Frontal cortex (tissue), 4 donors: ENCODE measurements around the gene ASXL3. TPM values are rescaled to one million over a fixed set of nuclear protein-coding genes. Genes with fewer than 3 reads are reported as not detected.
A peak's percentile ranks its signal among the peaks of the same experiment; 100 is the strongest.

ENCODE experiments used
- DNase-seq, 2 donors: peaks; one replicate each; pipeline ENCODE4 v3.0.0; 2012; ENCODE audit warnings: low spot score in 2 of 2
- FAIRE-seq: peaks from 2 replicates; lab custom pipeline; 2012; peaks lifted over from hg19 to GRCh38; lab: Jason Lieb, UNC
- total RNA-seq: library from RNA; depleted of rRNA; stranded (reverse); fragments of >200 nt; gene quantifications from one replicate; pipeline ENCODE4 v1.2.3, GENCODE V29; 2014
- donor health status: control.
- donor health status: control.
- donor health status: control.

ASXL3 gene
- total RNA-seq, 1 donor from 2014 or later: 87.2 TPM

GRCh38 chr18:33580546-33580945 lies 2.5 kb downstream of the ASXL3 start:
- DNase-seq: no peak
- FAIRE-seq: peak; percentile 23

- DNase-seq (no peak), FAIRE-seq (no peak)
Measured at GRCh38 chr18:33581856-33582255, 3.8 kb downstream of the ASXL3 start.

- DNase-seq: no peak
- FAIRE-seq: no peak
Measured at GRCh38 chr18:33583901-33584300, 5.9 kb downstream of the ASXL3 start.

GRCh38 chr18:33584548-33585430 lies 6.8 kb downstream of the ASXL3 start:
- DNase-seq (no peak), FAIRE-seq (no peak)

GRCh38 chr18:33585431-33585775 lies 7.4 kb downstream of the ASXL3 start:
- FAIRE-seq (no peak), DNase-seq (no peak)

GRCh38 chr18:33588361-33588760 lies 10.3 kb downstream of the ASXL3 start:
- DNase-seq: no peak
- no peak for FAIRE-seq

- FAIRE-seq: no peak
- DNase-seq: no peak
Measured at GRCh38 chr18:33593261-33593660, 15.2 kb downstream of the ASXL3 start.

GRCh38 chr18:33594799-33595198 lies 16.8 kb downstream of the ASXL3 start:
- no peak for FAIRE-seq
- DNase-seq: no peak

GRCh38 chr18:33596178-33596854 lies 18.3 kb downstream of the ASXL3 start:
- FAIRE-seq (no peak), DNase-seq (no peak)

- FAIRE-seq (no peak), DNase-seq (no peak)
Measured at GRCh38 chr18:33600846-33601245, 22.8 kb downstream of the ASXL3 start.

- DNase-seq (no peak), FAIRE-seq (no peak)
Measured at GRCh38 chr18:33603454-33603853, 25.4 kb downstream of the ASXL3 start.

- DNase-seq: no peak
- FAIRE-seq: no peak
Measured at GRCh38 chr18:33605250-33605649, 27.2 kb downstream of the ASXL3 start.

- DNase-seq (no peak), FAIRE-seq (no peak)
Measured at GRCh38 chr18:33606621-33607020, 28.6 kb downstream of the ASXL3 start.

- FAIRE-seq: no peak
Measured at GRCh38 chr18:33611525-33612135, 33.6 kb downstream of the ASXL3 start.

GRCh38 chr18:33612632-33613031 lies 34.6 kb downstream of the ASXL3 start:
- DNase-seq (no peak), FAIRE-seq (no peak)

More at GRCh38 chr18:33611525-33612135, 33.6 kb downstream of the ASXL3 start:
- DNase-seq: no peak

GRCh38 chr18:33616556-33616955 lies 38.5 kb downstream of the ASXL3 start:
- DNase-seq (no peak), FAIRE-seq (no peak)

GRCh38 chr18:33627114-33627513 lies 49.1 kb downstream of the ASXL3 start:
- FAIRE-seq: no peak
- no peak for DNase-seq

- DNase-seq: no peak
- FAIRE-seq: peak; percentile 64
Measured at GRCh38 chr18:33630476-33630875, 52.5 kb downstream of the ASXL3 start.

GRCh38 chr18:33641141-33641540 lies 63.1 kb downstream of the ASXL3 start:
- FAIRE-seq: no peak
- DNase-seq: no peak

- FAIRE-seq (no peak), DNase-seq (no peak)
Measured at GRCh38 chr18:33644494-33644893, 66.5 kb downstream of the ASXL3 start.

GRCh38 chr18:33647365-33647764 lies 69.3 kb downstream of the ASXL3 start:
- no peak for FAIRE-seq
- no peak for DNase-seq
